Measurements from ENCODE around the gene PCIF1.

Gene PCIF1

DNA sequence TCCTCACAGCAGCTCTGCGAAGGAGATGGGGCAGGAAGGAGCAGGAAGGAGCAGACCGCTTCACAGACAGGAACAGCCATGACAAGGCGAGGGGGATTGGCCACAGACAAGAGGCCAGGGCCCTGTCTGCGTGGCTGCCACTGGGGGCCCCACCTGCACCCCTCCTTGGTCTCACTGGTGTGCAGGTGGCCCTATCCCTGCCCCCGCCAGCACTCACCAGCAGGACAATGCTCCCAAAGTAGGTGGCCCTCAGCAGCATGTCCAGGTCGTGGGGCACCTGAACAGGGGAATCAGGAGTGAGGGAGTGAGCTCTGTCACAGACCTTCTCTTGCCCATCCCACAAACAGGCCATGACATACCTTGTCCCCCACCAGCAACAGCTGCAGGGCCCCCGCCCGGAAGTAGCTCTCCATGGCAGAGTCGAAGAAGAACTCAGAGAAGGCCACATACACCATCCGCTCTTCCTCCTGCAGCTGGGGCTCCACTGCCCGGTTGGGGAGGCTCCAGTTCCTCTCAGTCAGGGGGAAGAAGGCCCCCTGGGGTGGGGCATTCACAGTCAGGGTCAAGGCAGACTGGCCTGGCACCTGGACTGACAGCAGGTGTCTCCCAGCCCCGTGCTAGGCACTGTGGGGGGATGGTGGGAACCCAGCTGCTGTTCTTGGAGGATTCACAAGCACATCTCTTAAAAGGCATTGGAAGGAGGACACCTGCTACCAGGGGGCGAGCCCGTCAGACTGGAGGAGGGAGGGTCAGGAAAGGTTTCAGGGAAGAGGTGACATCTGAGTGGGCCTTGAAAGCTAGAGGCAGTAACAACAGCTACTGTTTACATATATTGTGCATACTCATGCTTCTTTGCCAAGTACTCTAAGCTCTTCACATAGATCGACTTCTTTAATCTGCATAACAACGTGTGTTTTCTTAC is 29.6 kb upstream of the PCIF1 start:
- no peak for DNase-seq

DNA sequence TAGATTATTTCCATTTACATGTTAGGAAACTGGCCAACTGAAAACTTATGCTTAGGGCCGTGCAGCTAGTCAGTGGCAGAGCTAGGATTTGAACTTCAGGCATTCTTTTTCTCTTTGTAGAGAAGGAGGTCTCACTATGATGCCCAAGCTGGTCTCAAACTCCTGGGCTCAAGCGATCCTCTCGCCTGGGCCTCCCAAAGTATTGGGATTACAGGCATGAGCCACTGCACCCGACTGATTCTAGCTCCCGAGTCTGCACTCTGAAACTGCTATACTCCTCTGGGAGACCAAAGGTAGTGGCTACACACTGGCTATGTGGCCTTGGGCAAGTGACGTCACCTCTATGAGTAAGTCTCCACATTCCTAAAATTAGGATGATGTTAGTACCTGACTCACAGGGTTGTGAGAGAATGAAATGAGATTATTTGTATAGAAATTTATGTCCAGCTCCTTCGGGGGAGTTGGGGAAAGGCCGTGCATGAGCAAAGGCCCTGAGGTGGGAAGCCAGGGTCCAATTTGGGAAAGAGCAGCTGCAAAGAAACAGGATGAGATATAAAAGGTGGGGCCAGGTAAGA is 28.9 kb upstream of the PCIF1 start:
- DNase-seq = no peak

DNA sequence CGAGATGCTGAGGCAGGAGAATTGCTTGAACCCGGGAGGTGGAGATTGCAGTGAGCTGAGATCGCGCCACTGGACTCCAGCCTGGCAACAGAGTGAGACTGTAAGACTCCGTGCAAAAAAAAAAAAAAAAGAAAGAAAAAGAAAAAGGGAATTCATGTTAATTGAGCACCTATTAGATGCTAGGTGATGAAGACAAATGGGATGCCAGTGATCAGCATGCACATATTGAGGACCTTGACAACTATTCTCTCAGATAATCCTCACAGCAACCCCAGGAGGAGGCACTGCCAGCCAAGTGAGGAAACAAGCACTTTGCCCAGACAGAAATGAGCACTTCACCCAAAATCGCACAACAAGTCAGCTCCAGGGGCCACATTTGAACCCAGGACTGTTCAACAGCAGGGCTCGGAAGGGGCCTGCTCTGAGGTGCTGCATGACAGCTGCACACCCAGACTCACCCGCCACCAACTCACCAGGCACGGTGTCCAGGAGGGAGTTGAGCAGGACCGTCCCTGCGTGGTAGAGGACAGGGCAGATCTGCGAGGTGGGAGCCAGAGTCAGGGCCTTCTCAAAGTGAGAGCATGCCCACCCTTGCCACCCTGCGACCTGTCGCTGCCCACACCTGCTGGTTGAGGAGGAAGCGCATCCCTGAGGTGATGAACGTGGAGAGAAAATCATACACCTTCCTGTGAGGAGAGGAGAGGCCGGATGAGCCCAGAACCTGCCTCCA is 27.1 kb upstream of the PCIF1 start:
- DNase-seq = no peak

DNA sequence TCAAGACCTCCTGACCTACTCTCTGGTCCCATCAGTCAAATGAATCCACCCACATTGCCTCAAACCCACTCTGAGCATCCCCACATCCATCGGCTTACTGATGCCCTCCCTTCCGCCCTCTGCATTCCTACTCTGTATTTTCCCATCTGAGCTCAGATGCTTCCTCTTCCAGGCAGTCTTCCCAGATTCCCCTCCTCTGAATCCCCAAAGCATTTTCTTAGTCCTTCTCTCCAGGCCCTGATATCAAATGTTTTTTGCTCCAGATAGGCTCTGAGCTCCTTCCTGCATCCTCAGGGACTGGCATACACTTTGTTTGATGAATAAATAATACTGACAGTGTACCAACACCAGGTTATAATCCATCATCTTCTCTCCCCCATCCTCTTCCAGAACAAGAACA is 26.4 kb upstream of the PCIF1 start:
- no peak for DNase-seq

DNA sequence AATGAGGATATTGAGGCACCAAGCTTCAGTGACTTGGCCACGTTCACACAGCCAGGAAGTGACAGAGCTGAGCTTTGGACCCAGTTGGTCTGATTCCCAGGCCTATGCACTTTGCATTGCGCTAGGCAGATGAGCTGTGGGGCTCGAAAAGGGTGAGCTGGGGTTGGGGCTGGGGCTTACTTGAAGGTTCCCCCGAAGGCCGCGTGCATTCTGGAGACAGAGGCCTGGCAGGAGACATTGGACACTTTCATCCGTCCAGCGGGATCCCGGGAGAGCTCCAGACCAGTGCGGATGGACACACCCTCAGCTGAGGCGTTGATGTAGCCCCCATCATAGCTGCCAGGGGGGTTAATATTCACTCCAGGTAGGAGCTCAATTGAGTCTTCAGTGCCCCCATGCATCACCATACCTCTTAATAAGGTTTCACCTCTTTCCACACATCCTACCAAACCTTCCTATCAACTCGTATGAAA is 25.1 kb upstream of the PCIF1 start:
- DNase-seq = no peak

DNA sequence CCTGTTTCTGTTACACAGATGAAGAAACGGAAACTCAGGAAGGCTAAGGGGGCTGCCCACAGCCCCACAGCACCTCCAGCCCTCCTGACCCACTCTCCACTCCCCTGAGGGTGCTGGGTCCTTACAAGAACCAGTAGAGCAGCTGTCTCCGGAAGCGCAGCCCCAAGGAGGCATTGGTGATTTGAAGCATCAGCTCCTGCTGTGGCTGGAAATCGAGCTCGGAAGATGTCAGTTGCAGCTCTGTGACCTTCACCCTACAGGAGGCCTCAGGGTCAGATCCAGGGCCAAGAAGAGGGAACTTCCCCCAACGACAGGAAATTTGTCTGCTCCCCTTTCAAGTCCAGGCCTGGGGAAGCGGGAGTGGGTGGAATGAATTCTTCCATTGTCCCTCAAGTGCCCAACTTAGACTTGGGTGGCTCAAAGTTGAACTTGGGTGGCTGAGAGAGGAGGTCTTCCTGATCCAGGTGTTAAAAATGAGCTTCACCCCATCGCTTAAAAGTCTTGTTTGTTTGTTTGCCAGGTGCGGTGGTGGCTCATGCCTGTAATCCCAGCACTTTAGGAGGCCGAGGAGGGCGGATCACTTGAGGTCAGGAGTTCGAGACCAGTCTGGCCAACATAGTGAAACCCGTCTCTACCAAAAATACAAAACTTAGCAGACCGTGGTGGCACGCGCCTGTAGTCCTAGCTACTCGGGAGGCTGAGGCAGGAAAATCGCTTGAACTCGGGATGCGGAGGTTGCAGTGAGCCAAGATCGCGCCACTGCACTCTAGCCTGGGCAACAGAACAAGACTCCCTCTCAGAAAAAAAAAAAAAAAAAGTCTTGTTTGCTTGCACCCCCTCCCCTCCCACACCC is 24.4 kb upstream of the PCIF1 start:
- no peak for DNase-seq

DNA sequence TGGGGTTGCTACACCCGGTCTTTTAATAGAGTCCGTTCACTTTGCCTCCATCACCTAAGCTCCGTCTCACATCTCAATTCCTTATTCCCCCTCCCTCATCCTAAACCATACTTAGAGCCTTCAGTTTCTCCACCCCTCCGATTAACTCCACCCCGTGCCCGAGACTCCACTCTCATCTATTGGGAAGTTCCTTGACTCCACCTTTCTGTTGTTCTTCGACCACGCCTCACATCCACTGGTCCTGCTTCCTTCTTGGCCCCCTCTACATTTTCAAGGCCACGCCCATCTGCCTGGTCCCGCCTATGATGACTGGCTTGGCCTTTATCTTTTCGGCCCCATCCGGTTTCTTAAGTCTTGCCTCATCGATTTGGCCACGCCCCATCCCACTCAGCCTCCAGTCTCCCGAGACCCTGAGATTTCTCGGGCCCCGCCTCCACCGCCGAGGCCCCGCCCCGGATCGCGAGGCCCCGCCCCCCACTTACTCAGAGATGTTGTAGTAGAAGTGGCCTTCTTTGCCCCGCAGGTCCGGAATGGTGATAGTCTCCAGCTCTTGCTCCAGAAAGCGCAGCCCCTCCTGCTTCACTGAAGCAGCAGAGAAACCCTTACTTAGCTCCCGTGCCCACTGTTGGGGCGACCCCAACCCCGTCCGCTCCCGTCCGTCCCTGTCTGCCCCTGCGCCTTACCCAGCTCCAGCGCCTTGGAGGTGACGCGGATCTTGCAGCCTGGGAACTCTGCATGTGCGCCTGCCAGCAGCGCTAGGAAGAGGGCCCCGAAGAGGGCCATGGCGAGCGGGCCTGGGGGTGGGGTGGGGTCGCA is 23.6 kb upstream of the PCIF1 start:
- DNase-seq = peak; percentile 100

DNA sequence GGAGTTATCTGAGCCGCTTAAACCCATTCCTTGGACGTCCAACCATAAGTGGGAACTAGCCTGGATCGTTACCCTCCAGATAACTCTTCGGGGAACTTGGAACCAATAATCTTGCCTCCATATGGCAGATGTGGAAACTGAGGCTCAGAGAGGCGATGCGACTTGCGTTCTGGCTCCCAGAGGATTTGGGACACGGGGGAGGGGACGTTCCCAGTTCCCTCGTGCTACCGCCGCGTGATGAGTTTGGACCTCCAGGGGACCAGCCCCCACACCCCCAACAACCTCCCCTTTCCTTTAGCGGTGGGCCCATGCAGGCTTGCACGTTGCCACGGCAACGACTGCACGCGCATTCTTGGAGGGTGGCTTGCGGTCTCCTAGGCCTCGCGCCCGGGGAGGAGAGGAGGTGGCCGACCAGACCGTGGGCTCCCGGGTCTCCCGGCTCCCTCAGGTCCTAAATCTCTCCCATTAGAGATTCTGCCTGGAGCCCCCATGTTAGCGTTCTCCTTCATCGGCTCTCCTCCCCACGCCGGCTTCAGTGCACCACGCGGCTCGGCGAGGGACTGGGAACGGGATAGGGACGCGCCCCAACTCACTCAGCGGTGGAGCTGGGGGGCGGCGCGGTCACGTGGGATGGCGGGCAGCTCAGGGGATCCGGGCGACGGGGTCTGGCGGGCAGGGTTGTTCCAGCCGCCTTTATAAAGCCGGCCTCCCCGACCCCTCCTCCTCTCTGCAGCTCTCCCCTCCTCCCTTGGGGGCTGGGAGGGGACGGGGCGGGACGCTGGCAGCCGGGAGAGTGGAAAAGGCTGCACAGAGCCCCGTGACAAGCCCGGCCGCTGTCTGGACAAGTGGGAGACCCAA is 22.8 kb upstream of the PCIF1 start, which contains the start of gene PLTP:
PLTP (minus strand) TSS at position 670 of the 858 bp plus-strand sequence. CDS start 703 bp downstream, outside the sequence.
- peak; percentile 70 for DNase-seq

DNA sequence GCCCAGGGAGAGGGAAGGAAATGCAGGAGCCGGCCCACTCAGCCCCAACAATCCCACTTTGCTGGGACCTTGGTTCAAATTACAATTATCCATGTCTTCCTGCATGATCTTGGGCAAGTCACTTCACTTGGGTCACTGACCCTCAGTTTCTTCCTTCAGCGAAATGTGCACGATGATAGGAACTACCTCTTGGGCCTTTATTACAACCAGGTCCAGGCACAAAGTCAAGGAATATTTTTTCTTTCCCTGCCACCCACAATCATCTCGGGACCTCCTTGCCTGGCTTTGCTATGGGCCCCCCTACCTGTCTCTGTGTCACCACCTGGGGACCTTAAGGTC is 22.2 kb upstream of the PCIF1 start:
- DNase-seq = no peak

DNA sequence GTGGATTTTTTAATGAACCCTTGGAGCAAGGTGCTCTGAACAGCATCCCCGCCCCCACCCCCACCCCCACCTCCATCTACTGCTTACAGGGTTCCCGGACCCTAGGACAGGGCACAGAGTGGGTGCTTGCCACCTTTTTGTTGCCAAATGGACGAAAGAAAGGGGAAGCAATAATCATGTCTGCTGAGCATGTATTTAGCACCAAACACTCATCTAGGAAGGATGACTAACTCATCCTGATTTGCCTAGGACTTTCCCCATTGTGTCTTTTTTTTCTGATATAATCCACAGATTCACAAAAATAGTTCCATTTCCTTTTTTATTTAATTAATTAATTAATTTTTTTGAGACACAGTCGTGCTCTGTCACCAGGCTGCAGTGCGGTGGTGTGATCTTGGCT is 21.4 kb upstream of the PCIF1 start:
- no peak for DNase-seq

DNA sequence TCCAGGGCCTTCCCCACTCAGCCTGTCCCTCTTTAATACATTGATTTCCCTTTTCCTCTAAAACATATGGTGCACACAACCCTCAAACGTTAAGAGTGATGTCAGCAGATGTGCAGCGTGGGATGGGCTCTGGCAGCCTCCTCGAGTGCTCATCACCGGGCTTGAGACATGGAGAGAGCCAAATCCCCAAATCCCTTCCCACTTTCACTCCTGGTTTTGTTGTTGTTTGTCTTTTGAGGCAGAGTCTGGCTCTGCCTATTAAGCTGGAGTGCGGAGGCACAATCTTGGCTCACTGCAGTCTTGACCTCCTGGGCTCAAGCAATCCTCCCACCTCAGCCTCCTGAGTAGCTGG is 16.7 kb upstream of the PCIF1 start:
- DNase-seq = no peak

DNA sequence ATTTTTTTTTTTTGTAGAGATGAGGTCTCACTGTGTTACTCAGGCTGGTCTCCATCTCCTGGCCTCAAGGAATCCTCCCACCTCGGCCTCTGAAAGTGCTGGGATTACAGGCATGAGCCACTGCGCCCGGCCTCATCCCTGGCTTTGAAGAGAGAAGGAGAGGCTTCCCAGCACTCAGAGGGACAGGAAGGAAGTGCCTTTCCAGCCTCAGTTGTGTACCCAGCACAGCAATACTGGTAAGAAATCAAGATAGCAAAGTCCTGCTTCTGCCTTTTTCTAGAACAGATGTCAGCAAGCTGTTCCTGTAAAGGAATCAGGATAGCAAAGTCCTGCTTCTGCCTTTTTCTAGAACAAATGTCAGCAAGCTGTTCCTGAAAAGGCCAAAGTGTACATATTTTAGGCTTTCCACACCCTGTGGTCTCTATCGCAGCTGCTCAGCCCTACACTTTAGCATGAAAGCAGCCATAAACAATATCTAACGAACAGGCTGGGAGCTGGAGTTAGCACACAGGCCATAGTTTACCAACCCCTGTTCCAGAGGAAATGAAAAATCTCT is 16.2 kb upstream of the PCIF1 start:
- no peak for DNase-seq

DNA sequence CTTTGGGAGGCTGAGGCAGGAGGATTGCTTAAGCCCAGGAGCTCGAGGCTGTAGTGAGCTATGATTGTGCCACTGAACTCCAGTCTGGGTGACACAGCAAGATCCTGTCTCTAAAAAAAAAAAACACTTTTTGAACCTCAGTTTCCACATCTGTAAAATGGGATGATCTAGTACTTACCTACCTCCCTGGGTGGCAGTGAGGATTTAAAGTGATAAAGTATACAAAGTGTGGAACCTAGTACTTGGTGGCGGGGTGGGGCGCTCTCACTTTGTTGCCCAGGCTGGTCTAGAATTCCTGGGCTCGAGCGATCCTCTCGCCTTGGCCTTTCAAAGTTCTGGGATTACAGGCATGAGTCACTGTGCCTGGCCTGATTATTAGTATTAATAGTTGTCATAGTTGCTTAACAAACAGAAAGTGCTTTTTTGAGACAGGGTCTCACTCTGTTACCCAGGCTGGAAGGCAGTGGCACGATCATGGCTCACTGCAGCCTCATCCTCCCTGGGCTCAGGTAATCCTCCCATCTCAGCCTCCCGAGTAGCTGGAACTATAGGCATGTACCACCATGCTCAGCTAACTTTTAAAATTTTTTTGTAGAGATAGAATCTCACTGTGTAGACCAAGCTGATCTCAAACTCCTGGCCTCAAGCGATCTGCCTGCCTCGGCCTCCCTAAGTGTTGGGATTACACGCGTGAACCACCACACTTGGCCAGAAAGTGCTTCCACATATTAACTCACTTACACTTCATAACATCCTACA is 15.5 kb upstream of the PCIF1 start:
- DNase-seq = no peak

DNA sequence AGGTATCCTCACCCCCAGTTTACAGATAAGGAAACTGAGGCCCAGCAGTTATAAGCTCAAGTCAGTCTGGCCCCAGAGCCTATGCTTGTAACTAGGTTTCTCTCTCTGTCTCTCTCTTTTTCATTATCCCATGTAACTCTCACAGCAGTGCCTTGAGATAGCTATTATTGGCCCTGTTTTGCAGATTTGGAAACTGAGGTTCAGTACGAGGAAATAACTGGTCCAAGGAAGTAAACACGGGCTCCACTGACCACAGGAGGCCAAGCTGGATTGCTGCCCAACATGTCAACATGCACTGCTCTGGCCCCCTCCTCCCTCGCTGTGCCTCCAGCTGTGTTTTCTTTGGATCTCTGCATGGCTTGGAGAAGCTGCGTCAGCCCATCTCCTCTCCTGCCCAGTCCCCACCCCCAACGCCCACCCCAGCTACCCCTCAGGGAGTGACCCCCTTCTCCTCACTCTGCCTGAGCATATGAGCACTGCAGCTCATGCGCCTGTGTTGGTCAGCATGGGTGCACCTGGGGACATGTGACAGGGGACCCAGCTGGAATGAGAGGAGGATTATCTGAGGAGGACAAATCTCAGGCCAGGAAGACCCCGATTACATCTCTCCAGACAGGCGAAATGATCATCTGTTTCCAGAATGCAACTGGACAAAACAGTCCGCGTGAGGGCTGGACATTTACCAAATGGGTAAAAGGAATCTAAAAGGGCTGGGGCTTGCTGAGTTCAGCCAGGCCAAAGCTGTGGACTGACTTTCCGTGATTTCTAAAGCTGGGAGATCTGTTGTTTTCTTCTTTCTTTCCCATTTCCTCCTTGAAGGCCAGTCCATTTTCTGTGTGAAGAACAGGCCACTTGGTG is 14.7 kb upstream of the PCIF1 start:
- DNase-seq = no peak

DNA sequence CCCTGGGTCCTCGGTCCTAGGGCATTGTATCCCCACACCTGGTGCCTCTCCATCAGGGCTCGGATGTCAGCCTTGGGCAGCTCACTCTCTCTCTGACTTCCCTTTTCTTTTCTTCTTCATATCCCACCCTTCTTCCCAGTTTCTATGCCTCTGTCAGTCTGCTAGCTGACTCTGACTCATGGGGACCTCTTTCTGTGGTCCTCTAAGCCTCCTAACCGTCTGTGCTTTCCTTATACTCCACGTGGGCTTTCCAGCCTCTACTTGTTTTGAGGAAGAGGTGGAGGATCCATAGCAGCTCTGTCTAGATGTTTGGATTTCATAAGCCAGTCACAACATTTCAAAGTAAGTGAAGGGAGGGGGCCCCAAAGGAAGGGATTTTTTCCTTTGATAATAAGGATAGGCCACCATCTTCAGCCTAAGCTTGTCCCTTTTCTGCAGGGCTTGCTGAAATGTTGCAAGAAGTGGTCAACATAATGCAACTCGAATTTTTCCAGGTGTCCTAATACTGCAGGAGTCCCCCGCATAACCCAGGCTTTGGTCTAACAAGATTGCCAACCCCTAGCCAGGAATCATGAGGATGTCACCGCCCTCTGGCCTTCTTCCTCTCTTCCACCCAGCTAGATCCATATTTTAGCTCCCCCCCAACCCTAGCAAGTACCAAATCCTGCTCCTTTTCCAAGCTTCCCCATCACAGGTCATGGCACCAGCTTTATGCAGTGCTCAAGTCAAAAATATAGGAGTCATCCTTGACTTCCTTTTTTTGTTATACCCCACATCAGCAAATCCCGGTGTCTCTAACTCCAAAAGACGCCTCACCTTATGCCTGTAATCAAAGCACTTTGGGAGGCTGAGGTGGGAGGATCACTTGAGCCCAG is 13.8 kb upstream of the PCIF1 start:
- DNase-seq = no peak

DNA sequence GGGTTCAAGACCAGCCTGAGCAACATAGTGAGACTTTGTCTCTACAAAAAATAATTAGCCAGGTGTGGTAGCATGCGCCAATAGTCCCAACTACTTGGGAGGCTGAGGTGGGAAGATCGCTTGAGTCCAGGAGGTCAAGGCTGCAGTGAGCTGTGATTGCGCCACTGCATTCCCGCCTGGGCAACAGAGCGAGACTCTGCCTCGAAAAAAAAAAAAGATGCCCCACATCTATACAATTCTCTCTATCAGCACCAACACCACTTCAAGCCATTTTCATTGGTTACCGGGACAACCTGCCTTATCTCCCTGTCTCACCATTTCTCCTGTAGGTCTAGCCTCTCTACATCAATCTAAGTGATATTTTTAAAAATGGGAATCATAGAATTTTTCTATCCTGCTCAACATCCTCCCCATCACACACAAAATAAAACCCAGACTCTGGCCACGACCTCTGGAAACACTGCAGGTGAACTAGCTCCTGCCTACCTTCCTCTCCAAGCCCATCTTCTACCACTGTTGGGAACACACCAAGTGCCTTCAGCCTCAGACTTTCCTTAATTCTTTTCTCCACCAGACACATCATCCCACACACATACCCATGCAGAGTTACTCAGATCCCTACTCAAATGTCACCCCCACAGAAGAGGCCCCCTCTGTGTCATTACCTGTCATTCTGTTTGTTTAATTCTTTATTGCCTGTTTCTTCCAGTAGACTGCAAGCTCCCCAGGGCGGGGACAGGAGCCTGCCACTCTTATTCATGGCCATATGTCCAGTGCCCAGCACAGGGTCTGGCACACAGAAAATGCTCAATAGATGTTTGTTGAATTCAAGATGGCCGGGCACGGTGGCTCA is 12.9 kb upstream of the PCIF1 start:
- DNase-seq = no peak
